NCI-H460 (cell line): ENCODE results near the gene COL25A1. TPM values are rescaled to one million over a fixed set of nuclear protein-coding genes. Genes with fewer than 3 reads are reported as not detected.

Experiments used
- DNase-seq: peaks from one replicate; pipeline ENCODE4 v3.0.0-alpha.2; 2016; ENCODE audit warnings: low read depth; ENCODE audit errors: extremely low read depth
- total RNA-seq: library from RNA; depleted of rRNA; stranded (reverse); fragments of >200 nt; shearing (Covaris generic); gene quantifications from 2 replicates; pipeline ENCODE4 v1.2.3, GENCODE V29; 2014

Gene COL25A1
- total RNA-seq, 1 experiment from 2014 or later, result 0.02 TPM

GRCh38 chr4:108833046-108833445, 469.4 kb downstream of the COL25A1 start:
- DNase-seq, result no peak

- no peak for DNase-seq
These were observed 470.6 kb downstream of the COL25A1 start for GRCh38 chr4:108831886-108832285.

- DNase-seq, result no peak
These were observed 471.2 kb downstream of the COL25A1 start for GRCh38 chr4:108831291-108831690.

DNA sequence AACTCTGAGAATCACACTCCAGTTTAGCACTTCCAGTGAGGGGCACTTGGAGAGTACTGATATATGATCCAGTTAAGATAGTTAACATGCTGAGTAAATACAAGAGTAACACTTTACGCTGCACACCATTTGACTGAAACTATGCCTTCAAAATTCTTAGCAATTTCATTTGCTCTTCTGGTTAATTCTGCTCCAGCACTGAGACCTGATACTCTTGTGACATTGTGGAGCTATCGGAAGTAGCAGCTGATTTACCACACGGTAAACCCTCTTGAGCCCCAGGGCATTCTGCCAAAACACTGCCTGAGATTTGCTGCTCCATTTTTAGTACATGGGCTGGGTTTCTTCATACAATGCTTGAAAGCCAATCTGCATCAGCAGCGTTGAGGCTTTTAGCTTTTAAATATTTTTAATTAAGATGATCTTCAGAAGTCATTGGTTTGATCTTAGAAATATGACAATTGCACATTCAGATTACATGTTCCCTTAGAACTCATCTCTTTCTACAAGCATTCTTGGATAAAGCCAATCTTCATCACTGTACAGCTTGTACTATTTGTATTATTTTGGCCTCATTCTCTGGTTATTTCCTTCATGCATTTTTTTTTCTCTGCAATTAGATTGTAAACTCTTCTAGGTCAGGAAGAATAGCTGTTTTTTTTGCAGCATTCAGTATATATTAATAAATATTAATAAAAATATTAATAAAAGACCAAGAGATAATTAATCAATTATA, 471.8 kb downstream of the COL25A1 start:
- no peak for DNase-seq

DNA sequence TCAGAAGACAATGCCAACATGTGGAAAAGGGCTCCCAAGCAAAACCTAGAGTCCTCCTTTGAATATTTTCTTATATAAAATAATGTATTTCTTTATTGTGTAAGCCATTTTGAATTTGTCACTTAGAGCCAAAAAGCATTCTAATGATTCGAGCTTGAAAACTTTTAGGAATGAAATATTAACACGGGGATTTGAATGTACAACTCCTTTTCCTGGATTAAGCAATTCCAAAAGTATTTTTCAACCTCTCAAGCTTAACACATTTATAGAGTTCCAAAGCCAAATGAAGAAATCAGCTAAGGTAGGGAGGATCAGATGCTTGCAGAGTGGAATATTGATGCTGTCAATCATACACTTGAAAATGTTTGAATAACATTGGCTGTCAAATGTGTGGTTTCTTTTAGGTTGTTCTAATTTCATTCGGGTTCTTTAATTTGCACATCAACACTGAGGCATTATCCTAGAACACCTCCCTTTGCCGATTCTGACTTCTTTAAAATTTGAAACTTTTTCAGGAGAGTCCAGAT, 472.4 kb downstream of the COL25A1 start:
- DNase-seq, result no peak

- no peak for DNase-seq
These were observed 473.8 kb downstream of the COL25A1 start for GRCh38 chr4:108828620-108829019.

DNA sequence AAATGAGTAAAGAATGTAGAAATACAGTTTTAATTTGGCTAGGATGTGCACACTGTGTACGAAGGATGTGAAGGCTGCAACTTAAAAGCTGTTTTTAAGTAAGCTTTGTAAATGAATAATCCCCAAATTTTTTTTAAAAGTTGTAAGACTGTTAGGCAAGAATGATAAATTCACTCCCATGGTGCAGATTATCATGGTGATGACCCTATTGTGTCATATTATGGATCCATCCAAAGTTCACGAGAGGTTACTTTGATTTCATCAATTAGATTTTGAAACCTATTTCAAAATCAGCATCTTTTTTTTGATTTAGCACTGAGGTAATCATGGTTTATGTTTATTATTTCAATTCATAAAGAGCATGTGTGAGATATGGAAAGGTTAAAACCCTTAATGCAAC, 476.7 kb downstream of the COL25A1 start:
- no peak for DNase-seq

- DNase-seq, result no peak
These were observed 481.0 kb downstream of the COL25A1 start for GRCh38 chr4:108821351-108821930.

DNA sequence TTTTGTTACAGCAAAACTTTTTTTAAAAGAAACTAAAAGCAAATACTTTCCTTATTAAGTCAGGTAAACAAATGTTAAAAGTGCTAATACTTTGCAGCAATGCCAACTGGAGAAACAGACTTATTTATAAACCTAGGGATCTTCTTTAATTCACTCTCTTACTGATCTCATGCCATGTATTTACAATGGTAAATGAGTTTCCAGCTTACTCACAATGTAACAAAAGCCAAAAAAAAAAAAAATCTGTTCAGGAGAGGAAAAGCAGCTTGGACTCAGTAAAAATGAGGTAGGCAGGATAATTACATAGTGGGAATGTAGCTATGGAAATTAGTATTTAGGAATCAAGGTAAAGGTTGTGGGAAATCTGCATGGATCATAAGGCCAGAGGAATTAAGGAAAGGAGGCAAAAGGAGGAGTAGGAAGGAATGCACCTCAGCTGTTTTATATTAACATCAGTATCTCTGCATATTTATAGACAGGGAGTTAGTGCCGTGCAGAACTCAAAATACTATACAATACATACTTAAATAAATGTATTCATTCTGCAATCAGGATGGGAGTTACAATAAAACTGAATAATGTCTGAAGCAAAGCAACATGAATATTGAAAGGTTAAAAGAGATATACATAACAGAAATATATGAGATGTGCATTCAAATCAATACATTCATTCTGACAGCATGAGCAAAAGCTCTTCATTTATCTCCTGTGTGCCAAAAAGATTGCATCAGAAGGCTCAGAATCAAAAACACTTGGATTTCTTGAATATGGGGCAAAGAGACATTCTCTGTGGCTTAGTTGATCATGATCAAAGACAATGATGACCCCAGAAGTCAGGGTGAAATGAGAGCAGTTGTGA, 481.7 kb downstream of the COL25A1 start:
- no peak for DNase-seq

- no peak for DNase-seq
These were observed 488.1 kb downstream of the COL25A1 start for GRCh38 chr4:108814326-108814725.

DNA sequence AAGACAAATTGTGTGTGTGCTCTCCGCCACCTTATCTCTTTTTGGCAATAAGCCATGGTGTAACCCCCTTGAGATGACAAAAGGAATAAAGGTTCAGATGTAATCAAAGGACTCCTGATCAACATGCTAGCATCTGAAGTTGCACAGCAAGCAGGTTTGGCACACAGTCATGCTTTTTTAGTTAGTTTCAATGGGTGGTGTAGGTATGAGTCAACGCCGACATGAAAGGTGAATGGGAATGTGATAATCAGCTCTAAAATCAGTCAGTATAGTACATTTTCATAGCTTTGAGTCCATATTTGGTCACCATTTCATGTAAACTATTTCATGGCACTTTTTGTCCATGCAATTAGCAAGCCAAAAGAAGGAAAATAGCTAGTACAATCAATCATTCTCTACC, 489.2 kb downstream of the COL25A1 start:
- no peak for DNase-seq

DNA sequence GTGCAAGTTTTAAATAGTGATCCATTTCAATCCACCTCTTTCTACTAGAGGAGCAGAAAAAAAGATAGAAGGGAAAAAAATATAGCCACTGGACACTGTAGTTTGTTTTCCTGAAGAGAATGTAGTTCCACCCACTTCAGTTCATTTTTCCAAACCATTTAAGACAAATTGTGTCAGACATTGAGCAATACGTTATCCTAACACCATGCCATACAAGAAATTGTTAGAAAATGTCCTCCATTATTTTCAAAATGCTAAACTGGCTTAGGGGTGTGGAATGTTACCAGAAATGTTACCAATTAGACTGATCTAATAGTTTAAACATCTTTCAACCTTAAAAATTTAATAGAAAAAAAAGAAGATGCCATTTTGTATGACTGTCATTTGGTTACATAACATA, 491.0 kb downstream of the COL25A1 start:
- no peak for DNase-seq

DNA sequence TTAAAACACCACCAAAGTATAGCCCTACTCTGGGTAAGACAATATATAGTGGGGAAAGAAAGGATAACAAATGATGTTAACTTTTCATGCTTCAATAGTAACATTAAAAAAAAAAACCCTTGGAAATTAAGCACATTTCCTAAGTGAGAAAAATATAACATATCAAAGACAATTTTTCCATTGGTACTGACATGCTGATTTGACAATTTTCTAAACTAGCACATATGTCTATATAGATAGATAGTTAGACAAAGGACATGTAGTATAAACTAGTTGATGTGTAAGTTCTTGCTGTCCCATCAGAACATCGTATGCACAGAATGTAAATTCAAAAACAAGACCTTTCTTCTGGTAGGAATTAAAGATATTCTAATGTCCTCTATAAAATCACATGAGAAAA, 492.4 kb downstream of the COL25A1 start:
- no peak for DNase-seq

GRCh38 chr4:108804648-108805273, 497.7 kb downstream of the COL25A1 start:
- no peak for DNase-seq

DNA sequence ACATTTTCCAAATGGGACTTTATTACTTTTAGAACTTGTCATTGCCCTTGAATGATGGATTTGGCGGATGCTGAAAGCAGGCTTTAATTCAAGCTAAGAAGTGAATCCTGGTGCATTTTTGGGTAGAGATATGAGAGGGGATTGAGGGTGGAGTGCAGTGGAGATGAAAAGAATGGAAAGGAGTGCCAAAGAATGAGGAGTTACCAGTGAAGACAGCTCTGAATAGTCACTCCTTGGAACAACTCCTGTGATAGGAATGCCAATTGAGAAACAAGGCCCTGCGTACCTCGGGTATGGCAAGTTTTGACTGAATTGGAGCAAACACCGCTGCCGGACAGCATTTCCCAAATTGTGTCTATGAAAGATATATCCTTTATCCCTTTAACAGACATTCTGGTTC, 503.2 kb downstream of the COL25A1 start:
- no peak for DNase-seq

- no peak for DNase-seq
These were observed 506.3 kb downstream of the COL25A1 start for GRCh38 chr4:108796173-108796572.

- DNase-seq, result no peak
These were observed 506.7 kb downstream of the COL25A1 start for GRCh38 chr4:108795733-108796132.

DNA sequence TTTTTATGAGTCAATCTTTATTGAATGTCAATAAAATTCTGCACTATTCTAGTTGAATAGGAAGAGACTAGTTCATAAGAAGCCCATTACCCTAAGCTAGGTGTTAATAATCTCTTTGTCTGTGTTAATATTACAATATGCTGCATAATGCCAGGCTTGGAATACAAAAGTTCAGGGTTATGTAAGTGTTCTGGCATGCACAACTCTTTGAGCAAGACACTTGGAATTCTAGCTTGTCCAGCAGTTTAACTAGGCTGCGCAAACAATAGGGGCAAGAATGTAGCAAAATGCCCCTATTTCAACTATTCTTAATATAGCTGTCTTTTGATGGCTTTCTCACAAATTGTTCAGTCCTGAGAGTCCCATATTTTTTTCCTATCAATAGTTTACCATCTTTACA, 508.3 kb downstream of the COL25A1 start:
- DNase-seq, result no peak

GRCh38 chr4:108793415-108793814, 509.0 kb downstream of the COL25A1 start:
- DNase-seq, result no peak

- no peak for DNase-seq
These were observed 513.7 kb downstream of the COL25A1 start for GRCh38 chr4:108788731-108789130.

DNA sequence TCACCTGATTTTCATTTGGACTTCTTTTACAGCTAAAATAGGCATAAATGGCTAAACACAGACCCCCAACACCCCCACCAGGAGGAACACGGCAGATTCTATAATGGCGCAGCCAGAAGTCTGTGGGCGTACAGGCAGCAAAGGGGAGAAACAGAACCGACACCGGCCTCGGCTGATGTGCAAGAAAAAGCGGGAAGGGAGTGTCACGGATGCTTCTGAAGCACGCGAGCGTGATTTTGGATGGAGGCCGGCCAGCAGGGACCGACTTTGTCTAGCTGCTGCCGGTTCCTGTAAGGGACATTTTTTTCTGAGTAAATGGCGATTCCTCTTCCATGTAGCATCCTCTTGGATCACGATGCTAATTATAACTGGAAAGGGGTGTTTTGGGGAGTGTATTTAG, 514.7 kb downstream of the COL25A1 start:
- DNase-seq, result no peak
